ENCODE data around the gene FABP6. TPM values are rescaled to one million over a fixed set of nuclear protein-coding genes. Genes with fewer than 3 reads are reported as not detected.

The FABP6 gene
- total RNA-seq, 1 experiment from 2014 or later = 0.31 TPM

DNA sequence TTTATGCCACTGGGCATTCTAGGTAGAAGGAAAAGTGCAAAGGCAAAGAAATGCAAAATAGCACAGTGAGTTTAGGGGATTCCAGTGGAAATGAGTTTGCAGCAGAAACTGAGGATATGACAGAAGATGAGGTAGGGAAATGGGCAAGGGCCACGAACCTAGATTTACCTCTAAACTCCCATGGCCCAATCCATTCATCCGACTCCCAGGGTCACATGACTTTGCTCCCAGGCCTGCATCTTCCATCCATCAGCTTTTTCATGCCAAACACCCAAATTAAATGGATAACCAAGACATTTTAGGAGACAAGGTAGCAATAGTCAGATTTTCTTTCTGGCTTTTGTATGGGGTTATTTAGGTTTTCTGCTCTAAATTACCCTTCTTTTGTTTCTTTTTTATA lies 22.2 kb upstream of the FABP6 start:
- ChIA-PET POLR2A (no interaction called here), CTCF (no interaction called here)
- Histone ChIP-seq H3K36me3 (ENCODE audit: control insufficient read depth, insufficient read depth, low read length) (no peaks in the 10 kb centered on the region), H3K4me3 (ENCODE audit: low read depth in 2 of 2, low read length in 2 of 2) (no peak overlapping the region), H3K9me3 (ENCODE audit: control insufficient read depth, insufficient read depth, low read depth, low read length) (no peaks in the 10 kb centered on the region), H3K27me3 (ENCODE audit: control insufficient read depth, insufficient read depth, low read length) (no peaks in the 10 kb centered on the region), H3K4me1 (ENCODE audit: control insufficient read depth, insufficient read depth, low read length) (no peaks in the 10 kb centered on the region), H3K27ac (ENCODE audit: low read length) (no peak overlapping the region)
- DNase-seq (ENCODE audit: low read depth, low spot score) (no peak), ATAC-seq (no peak)
- intact Hi-C loops (cut with micrococcal nuclease; ENCODE audit: unreplicated experiment) (no loop called here), in situ Hi-C loops (cut with HindIII; ENCODE audit: low pct_unique_long_range_greater_than_20kb, low sequenced_read_pairs) (no loop called here)
- no TSS peak for BruUV-seq (replicated peaks)
- TF ChIP-seq SIN3A (IDR thresholded peaks at IDR 0.05; ENCODE audit: borderline replicate concordance, insufficient read depth, low read depth, low read length) (no peak), TCF7L2 (IDR thresholded peaks at IDR 0.05; ENCODE audit: low read depth, low read length) (no peak), POLR2AphosphoS5 (IDR thresholded peaks at IDR 0.05; ENCODE audit: low read depth, low read length) (no peak), CTCF (IDR thresholded peaks at IDR 0.05) (no peak)
- TF ChIP-seq, protein P1, sequence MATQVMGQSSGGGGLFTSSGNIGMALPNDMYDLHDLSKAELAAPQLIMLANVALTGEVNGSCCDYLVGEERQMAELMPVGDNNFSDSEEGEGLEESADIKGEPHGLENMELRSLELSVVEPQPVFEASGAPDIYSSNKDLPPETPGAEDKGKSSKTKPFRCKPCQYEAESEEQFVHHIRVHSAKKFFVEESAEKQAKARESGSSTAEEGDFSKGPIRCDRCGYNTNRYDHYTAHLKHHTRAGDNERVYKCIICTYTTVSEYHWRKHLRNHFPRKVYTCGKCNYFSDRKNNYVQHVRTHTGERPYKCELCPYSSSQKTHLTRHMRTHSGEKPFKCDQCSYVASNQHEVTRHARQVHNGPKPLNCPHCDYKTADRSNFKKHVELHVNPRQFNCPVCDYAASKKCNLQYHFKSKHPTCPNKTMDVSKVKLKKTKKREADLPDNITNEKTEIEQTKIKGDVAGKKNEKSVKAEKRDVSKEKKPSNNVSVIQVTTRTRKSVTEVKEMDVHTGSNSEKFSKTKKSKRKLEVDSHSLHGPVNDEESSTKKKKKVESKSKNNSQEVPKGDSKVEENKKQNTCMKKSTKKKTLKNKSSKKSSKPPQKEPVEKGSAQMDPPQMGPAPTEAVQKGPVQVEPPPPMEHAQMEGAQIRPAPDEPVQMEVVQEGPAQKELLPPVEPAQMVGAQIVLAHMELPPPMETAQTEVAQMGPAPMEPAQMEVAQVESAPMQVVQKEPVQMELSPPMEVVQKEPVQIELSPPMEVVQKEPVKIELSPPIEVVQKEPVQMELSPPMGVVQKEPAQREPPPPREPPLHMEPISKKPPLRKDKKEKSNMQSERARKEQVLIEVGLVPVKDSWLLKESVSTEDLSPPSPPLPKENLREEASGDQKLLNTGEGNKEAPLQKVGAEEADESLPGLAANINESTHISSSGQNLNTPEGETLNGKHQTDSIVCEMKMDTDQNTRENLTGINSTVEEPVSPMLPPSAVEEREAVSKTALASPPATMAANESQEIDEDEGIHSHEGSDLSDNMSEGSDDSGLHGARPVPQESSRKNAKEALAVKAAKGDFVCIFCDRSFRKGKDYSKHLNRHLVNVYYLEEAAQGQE (IDR thresholded peaks at IDR 0.05; ENCODE audit: insufficient read depth in 1 of 2, low read depth in 2 of 2, low read length in 1 of 2) = no peak

- CTCF ChIA-PET = no interaction called here
- Histone ChIP-seq H3K9me3 (ENCODE audit: control insufficient read depth, insufficient read depth, low read depth, low read length) (no peaks in the 10 kb centered on the region), H3K27ac (ENCODE audit: low read length) (no peak overlapping the region), H3K4me3 (ENCODE audit: low read depth in 2 of 2, low read length in 2 of 2) (no peak overlapping the region), H3K27me3 (ENCODE audit: control insufficient read depth, insufficient read depth, low read length) (no peaks in the 10 kb centered on the region), H3K4me1 (ENCODE audit: control insufficient read depth, insufficient read depth, low read length) (no peaks in the 10 kb centered on the region), H3K36me3 (ENCODE audit: control insufficient read depth, insufficient read depth, low read length) (no peaks in the 10 kb centered on the region)
- in situ Hi-C loops (cut with HindIII; ENCODE audit: low pct_unique_long_range_greater_than_20kb, low sequenced_read_pairs) = no loop called here
- DNase-seq (ENCODE audit: low read depth, low spot score) = no peak
- no peak for ATAC-seq
- POLR2A ChIA-PET = no interaction called here
- no TSS peak for BruUV-seq (replicated peaks)
- intact Hi-C loops (cut with micrococcal nuclease; ENCODE audit: unreplicated experiment) = no loop called here
- TF ChIP-seq, protein P1 (IDR thresholded peaks at IDR 0.05; ENCODE audit: insufficient read depth in 1 of 2, low read depth in 2 of 2, low read length in 1 of 2) = no peak
- TF ChIP-seq TCF7L2 (IDR thresholded peaks at IDR 0.05; ENCODE audit: low read depth, low read length) (no peak), POLR2AphosphoS5 (IDR thresholded peaks at IDR 0.05; ENCODE audit: low read depth, low read length) (no peak), SIN3A (IDR thresholded peaks at IDR 0.05; ENCODE audit: borderline replicate concordance, insufficient read depth, low read depth, low read length) (no peak), CTCF (IDR thresholded peaks at IDR 0.05) (no peak)
These were observed 19.4 kb upstream of the FABP6 start for GRCh38 chr5:160209917-160210316.
